ENCODE data around the gene EFCAB6.

- TF ChIP-seq CTCF (IDR thresholded peaks at IDR 0.05; ENCODE audit: extremely low read depth in 1 of 2, insufficient read depth in 1 of 2, low read depth in 1 of 2, low read length in 2 of 2) (no peak), POLR2AphosphoS5 (IDR thresholded peaks at IDR 0.05; ENCODE audit: insufficient read depth, low read depth, low read length) (no peak), POLR2A (IDR thresholded peaks at IDR 0.05; ENCODE audit: low read depth, low read length) (no peak), EZH2 (IDR thresholded peaks at IDR 0.05; ENCODE audit: borderline replicate concordance, low read depth, low read length, severe bottlenecking) (no peak), JUN (IDR thresholded peaks at IDR 0.05; ENCODE audit: borderline replicate concordance, insufficient read depth, insufficient read length, low read depth) (no peak), FOS (IDR thresholded peaks at IDR 0.05; ENCODE audit: borderline replicate concordance, insufficient read depth, low read length) (no peak), MAX (IDR thresholded peaks at IDR 0.05; ENCODE audit: insufficient read depth, insufficient read length) (no peak)
These were observed 321.8 kb downstream of the EFCAB6 start for GRCh38 chr22:43490311-43490710.

Measured in endothelial cell of umbilical vein (primary cell).